Measurements from ENCODE around the gene ZIC4.

The ZIC4 gene

DNA sequence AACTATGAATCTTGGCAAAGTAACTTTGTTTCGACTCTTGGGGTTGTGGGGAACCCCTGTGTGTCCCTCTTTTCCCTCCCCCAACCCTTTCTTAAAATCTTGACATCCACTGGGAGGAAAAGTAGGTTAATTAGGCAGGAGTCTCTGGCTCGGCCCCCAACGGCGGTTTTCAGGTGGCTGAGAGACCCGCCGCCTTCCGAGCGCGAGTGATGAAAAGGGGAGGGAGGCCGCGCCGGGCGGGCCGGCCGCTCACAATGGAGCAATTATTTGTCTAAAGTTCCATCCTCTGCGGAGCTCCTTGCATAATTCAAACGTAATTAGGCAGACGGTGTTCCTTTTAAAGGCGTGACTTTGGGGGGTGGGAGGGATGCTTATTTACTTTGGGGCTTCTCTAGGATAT, 51.7 kb downstream of the ZIC4 start:
- peak; percentile 45 for DNase-seq (ENCODE audit: low spot score)

GRCh38 chr3:147351301-147351700, 55.0 kb downstream of the ZIC4 start:
- DNase-seq (ENCODE audit: low spot score), result peak; percentile 84

DNA sequence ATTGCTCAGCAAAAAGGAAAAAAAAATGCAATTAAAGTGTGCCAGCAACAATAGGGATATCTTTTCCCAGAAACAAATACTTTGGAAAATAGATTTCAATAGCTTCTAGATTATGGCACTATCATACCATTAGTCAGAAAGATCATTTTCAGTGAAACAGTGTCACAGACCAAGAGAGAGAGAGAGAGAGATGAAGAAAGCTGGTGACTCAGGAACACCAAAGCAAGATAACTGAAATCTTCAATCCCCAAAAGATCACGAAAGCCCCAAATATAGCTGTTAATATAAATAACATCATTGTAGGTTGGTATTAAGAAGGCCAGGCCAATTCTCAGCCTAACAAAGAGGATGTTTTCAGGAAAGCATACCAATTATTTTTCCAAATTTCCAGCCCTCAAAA, 57.4 kb downstream of the ZIC4 start:
- peak; percentile 60 for DNase-seq (ENCODE audit: low spot score)

GRCh38 chr3:147343926-147344325, 62.4 kb downstream of the ZIC4 start:
- peak; percentile 52 for DNase-seq (ENCODE audit: low spot score)

DNA sequence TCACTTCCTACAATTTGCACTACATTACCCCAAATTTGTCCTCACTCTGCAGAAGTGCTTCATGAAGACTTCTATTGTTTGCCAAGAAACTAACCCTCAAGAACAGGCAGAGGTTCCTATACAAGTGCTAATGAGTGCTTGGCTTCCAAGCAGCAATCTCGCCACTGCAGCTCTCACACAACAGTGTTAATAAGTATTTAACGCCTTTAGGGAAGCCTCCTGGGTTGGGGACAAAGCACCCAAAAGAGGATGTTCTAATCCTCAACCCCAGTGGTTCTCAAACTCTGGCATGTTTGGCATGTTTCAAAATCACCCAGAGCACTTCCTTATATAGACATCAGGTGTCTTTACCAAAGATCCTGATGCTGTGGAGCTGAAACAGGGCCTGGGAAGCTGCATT, 64.6 kb downstream of the ZIC4 start:
- DNase-seq (ENCODE audit: low spot score), result no peak

GRCh38 chr3:147336543-147337278, 69.6 kb downstream of the ZIC4 start:
- DNase-seq (ENCODE audit: low spot score), result peak; percentile 49

All from cerebellar cortex (tissue), 1 donor.